Omental fat pad (tissue), 4 donors: ENCODE measurements around the gene UBE2G1. TPM values are rescaled to one million over a fixed set of nuclear protein-coding genes. Genes with fewer than 3 reads are reported as not detected.

Source experiments
- ATAC-seq: fragments of 150-250 bp; one replicate; pipeline ENCODE4 v1.9.1; 2016; ENCODE audit warnings: mild to moderate bottlenecking, moderate library complexity; ENCODE audit not compliant: low FRiP score
- DNase-seq: peaks from one replicate; pipeline ENCODE4 v3.0.0-alpha.2; 2019; ENCODE audit warnings: low spot score
- total RNA-seq, 4 donors: library from RNA; depleted of rRNA; stranded (reverse); fragments of >200 nt; gene quantifications; one replicate each; pipeline ENCODE4 v1.1.0, GENCODE V29; 2016
- TF ChIP-seq, protein P1 (sequence below), 3 donors: fragments of 450-650 bp; IDR thresholded peaks; one replicate each; pipeline ENCODE4 v1.5.1; 2016 to 2017; ENCODE audit warnings: antibody characterized with exemption in 3 of 3, mild to moderate bottlenecking in 3 of 3, moderate library complexity in 2 of 3

The UBE2G1 gene
- total RNA-seq, 4 donors from 2014 or later, result 34.7 to 45.6 (median 40.3) TPM

DNA sequence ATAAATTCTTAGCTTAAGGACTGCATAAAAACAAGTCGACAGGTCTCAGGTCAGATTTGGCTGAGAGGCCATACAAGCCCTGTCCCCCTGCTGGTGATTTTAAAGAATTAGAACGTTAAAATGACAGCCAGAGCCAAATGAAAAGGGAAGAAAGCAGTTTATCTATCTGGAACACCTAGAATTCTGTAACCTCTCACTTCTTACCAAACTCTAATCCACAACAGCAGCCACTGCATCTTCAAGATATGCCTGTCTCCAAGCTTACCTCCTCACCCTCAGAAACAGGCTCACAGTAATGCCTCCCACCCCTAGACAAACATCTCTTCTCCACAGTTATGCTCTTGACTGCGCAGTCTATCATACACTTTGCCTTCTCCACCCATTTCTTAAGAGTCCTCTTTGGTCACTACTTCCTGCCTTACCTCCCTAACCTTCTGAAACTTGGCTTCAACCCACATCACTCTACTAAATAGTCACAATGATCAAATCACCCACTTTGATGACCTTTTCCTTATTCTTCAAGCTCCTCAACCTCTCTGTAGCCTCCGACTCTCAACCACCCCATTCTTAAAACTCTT, 116.9 kb downstream of the UBE2G1 start:
- no peak for DNase-seq
- TF ChIP-seq, protein P1, sequence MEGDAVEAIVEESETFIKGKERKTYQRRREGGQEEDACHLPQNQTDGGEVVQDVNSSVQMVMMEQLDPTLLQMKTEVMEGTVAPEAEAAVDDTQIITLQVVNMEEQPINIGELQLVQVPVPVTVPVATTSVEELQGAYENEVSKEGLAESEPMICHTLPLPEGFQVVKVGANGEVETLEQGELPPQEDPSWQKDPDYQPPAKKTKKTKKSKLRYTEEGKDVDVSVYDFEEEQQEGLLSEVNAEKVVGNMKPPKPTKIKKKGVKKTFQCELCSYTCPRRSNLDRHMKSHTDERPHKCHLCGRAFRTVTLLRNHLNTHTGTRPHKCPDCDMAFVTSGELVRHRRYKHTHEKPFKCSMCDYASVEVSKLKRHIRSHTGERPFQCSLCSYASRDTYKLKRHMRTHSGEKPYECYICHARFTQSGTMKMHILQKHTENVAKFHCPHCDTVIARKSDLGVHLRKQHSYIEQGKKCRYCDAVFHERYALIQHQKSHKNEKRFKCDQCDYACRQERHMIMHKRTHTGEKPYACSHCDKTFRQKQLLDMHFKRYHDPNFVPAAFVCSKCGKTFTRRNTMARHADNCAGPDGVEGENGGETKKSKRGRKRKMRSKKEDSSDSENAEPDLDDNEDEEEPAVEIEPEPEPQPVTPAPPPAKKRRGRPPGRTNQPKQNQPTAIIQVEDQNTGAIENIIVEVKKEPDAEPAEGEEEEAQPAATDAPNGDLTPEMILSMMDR (IDR thresholded peaks at IDR 0.05), result no peak
- no peak for ATAC-seq

- DNase-seq (no peak), ATAC-seq (no peak)
- TF ChIP-seq, protein P1 (IDR thresholded peaks at IDR 0.05), result no peak
Observed at GRCh38 chr17:4248504-4249277, 117.8 kb downstream of the UBE2G1 start.

GRCh38 chr17:4247971-4248388, 118.5 kb downstream of the UBE2G1 start:
- ATAC-seq (no peak), DNase-seq (no peak)
- TF ChIP-seq, protein P1 (IDR thresholded peaks at IDR 0.05), result no peak

GRCh38 chr17:4247361-4247970, 119.0 kb downstream of the UBE2G1 start:
- no peak for DNase-seq
- ATAC-seq, result no peak
- TF ChIP-seq, protein P1 (IDR thresholded peaks at IDR 0.05), result no peak

DNA sequence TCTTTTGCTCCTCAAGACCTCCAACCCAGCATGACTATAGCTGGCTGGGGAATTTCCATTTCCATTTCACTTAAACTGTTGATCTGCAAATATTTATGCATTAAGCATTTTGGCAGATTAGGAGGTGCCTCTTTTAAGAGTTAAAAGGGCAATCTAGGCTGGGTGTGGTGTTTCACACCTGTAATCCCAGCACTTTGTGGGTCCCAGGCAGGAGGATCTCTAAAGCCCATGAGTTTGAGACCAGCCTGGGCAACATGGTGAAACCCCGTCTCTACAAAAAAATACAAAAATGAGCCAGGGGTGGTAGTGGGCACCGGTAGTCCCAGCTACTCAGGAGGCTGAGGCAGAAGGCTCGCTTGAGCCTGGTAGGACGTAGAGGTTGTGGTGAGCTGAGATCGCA, 119.8 kb downstream of the UBE2G1 start:
- no peak for ATAC-seq
- TF ChIP-seq, protein P1 (IDR thresholded peaks at IDR 0.05), result no peak

DNA sequence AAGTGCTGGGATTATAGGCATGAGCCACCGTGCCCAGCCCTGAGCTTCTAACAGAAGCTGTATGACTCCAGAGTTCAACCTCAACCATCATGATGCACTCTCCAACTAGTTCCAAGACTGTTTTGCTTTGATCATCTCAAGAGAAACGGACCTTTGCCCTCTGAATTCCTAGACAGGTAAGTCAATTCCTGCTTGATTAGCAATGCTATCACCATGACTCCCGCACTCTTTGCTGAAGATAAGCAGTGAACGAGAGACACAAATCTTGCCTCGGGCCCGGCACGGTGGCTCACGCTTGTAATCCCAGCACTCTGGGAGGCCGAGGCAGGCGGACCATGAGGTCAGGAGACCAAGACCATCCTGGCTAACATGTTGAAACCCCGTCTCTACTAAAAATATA, 124.9 kb downstream of the UBE2G1 start:
- TF ChIP-seq, protein P1 (IDR thresholded peaks at IDR 0.05), result no peak
- no peak for ATAC-seq
- DNase-seq, result no peak

More for the DNA sequence above, 119.8 kb downstream of the UBE2G1 start:
- DNase-seq, result no peak
